Measurements from ENCODE around the gene PAGE2. TPM values are rescaled to one million over a fixed set of nuclear protein-coding genes. Genes with fewer than 3 reads are reported as not detected.

Gene PAGE2
- total and polyA plus RNA-seq, 2 of the 13 experiments (the other 11 are each of a cell fraction or from before 2014, with no cell fraction given): not detected

DNA sequence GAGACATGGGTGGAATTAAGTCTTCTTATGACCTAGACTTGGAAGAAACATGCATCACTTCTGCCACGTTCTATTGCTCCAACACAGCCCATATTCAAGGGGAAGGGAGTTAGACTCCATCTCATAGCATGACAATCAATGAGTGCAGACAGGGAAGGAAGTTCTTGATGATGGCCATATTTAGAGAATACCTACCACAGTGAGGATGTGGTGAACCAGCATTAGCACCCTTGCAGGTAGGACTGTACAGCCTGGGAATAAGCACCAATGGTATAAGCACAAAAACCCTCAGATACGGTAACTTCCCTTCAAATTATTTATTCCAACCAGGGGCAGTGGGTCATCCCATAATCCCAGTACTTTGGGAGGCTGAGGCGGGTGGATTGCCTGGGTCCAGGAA is 29.8 kb downstream of the PAGE2 start:
- no peak for ATAC-seq
- H3K4me3 ChIP-seq (replicated peaks in 1 of 3; ENCODE audit: insufficient read depth in 1 of 3, low read depth in 2 of 3, low read length in 3 of 3): no peak overlapping the region
- 0% methylated on average over 1 of the region's 3 CpGs for WGBS (ENCODE audit: low lambda C conversion rate)
- FAIRE-seq: no peak
- no peaks in the 10 kb centered on the region for H3K27me3 ChIP-seq (ENCODE audit: control insufficient read depth in 1 of 2, insufficient read depth in 2 of 2, low read length in 2 of 2)
- H3K36me3 ChIP-seq (replicated peaks in 1 of 2; ENCODE audit: control insufficient read depth in 1 of 2, insufficient read depth in 2 of 2, low read length in 2 of 2): no peaks in the 10 kb centered on the region
- BruUV-seq (replicated peaks): no TSS peak
- H3K4me2 ChIP-seq (ENCODE audit: low read depth, low read length): no peak overlapping the region
- TF ChIP-seq HES4 (CRISPR knock-in tag; IDR thresholded peaks at IDR 0.05; ENCODE audit: borderline replicate concordance): no peak
- no peak overlapping the region for H3K27ac ChIP-seq (ENCODE audit: extremely low read length, insufficient read depth, low read length)
- H3K9me3 ChIP-seq (ENCODE audit: low read length): no peaks in the 10 kb centered on the region
- intact Hi-C loops (cut with micrococcal nuclease; ENCODE audit: unreplicated experiment) (no loop called here), in situ Hi-C loops (cut with HindIII; ENCODE audit: extremely low pct_ligation_motif_present, low pct_unique_long_range_greater_than_20kb) (no loop called here)
- no peaks in the 10 kb centered on the region for H4K20me1 ChIP-seq (ENCODE audit: insufficient read depth, low read length)
- H2AFZ ChIP-seq (ENCODE audit: low read length): no peak overlapping the region
- no peak overlapping the region for H3K9ac ChIP-seq (ENCODE audit: insufficient read depth, low read depth, low read length)
- H3K4me1 ChIP-seq (ENCODE audit: insufficient read depth, low read length): no peaks in the 10 kb centered on the region
- ChIA-PET CTCF (ENCODE audit: low intra/inter-chr PET ratio, low total read pairs) (no interaction called here), POLR2A (no interaction called here)
- DNase-seq (ENCODE audit: low spot score): no peak
- no peaks in the 10 kb centered on the region for H3K79me2 ChIP-seq (ENCODE audit: insufficient read depth, low read length)

DNA sequence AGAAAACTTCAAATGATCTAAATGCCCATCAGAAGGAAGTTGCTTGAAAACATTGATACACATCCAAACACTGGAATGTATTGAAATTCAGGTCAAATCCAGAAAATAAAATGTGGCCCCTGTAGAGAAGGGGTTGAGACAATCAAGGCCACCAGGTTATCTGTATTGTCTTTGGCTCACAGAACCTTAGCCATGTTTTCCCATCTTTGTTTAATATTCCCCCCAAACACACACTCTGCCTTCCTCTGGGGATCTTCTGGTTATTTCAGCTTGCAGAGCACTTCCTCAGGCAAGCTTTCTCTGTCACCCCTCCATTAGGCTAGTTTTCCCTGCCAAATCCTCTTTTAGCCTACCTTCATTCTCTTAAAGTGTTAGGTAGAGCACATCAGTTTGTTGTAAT is 30.5 kb downstream of the PAGE2 start:
- no peaks in the 10 kb centered on the region for H3K27me3 ChIP-seq (ENCODE audit: control insufficient read depth in 1 of 2, insufficient read depth in 2 of 2, low read length in 2 of 2)
- H3K4me1 ChIP-seq (ENCODE audit: insufficient read depth, low read length): no peaks in the 10 kb centered on the region
- POLR2A ChIA-PET: no interaction called here
- no peaks in the 10 kb centered on the region for H4K20me1 ChIP-seq (ENCODE audit: insufficient read depth, low read length)
- no peak overlapping the region for H3K4me2 ChIP-seq (ENCODE audit: low read depth, low read length)
- in situ Hi-C loops (cut with HindIII; ENCODE audit: extremely low pct_ligation_motif_present, low pct_unique_long_range_greater_than_20kb): no loop called here
- H3K79me2 ChIP-seq (ENCODE audit: insufficient read depth, low read length): no peaks in the 10 kb centered on the region
- no peaks in the 10 kb centered on the region for H3K36me3 ChIP-seq (replicated peaks in 1 of 2; ENCODE audit: control insufficient read depth in 1 of 2, insufficient read depth in 2 of 2, low read length in 2 of 2)
- H3K9ac ChIP-seq (ENCODE audit: insufficient read depth, low read depth, low read length): no peak overlapping the region
- CTCF ChIA-PET (ENCODE audit: low intra/inter-chr PET ratio, low total read pairs): no interaction called here
- no peak overlapping the region for H3K4me3 ChIP-seq (replicated peaks in 1 of 3; ENCODE audit: insufficient read depth in 1 of 3, low read depth in 2 of 3, low read length in 3 of 3)
- DNase-seq (ENCODE audit: low spot score): no peak
- intact Hi-C loops (cut with micrococcal nuclease; ENCODE audit: unreplicated experiment): no loop called here
- no peaks in the 10 kb centered on the region for H3K9me3 ChIP-seq (ENCODE audit: low read length)
- no peak for FAIRE-seq
- no peak overlapping the region for H2AFZ ChIP-seq (ENCODE audit: low read length)
- BruUV-seq (replicated peaks): no TSS peak
- no peak for ATAC-seq
- H3K27ac ChIP-seq (ENCODE audit: extremely low read length, insufficient read depth, low read length): no peak overlapping the region
- TF ChIP-seq, protein P1, sequence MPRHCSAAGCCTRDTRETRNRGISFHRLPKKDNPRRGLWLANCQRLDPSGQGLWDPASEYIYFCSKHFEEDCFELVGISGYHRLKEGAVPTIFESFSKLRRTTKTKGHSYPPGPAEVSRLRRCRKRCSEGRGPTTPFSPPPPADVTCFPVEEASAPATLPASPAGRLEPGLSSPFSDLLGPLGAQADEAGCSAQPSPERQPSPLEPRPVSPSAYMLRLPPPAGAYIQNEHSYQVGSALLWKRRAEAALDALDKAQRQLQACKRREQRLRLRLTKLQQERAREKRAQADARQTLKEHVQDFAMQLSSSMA (CRISPR knock-in tag; IDR thresholded peaks at IDR 0.05): no peak
- TF ChIP-seq MTF1 (CRISPR knock-in tag; IDR thresholded peaks at IDR 0.05): no peak
- TF ChIP-seq, protein P2, sequence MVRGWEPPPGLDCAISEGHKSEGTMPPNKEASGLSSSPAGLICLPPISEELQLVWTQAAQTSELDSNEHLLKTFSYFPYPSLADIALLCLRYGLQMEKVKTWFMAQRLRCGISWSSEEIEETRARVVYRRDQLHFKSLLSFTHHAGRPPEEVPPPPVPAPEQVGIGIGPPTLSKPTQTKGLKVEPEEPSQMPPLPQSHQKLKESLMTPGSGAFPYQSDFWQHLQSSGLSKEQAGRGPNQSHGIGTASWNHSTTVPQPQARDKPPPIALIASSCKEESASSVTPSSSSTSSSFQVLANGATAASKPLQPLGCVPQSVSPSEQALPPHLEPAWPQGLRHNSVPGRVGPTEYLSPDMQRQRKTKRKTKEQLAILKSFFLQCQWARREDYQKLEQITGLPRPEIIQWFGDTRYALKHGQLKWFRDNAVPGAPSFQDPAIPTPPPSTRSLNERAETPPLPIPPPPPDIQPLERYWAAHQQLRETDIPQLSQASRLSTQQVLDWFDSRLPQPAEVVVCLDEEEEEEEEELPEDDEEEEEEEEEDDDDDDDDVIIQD (CRISPR knock-in tag; IDR thresholded peaks at IDR 0.05; ENCODE audit: low read depth): no peak
- no peak for TF ChIP-seq HNRNPL (IDR thresholded peaks at IDR 0.05; ENCODE audit: low read depth, low read length)
- no peak for TF ChIP-seq MYNN (CRISPR knock-in tag; IDR thresholded peaks at IDR 0.05; ENCODE audit: low read depth)
- no peak for TF ChIP-seq RFX5 (IDR thresholded peaks at IDR 0.05; ENCODE audit: low read depth, low read length)
- no peak for TF ChIP-seq PHF5A (CRISPR knock-in tag; IDR thresholded peaks at IDR 0.05; ENCODE audit: low read depth, unreplicated experiment)
